Natural killer cell (primary cell): ENCODE measurements around the gene NXF1. TPM values are rescaled to one million over a fixed set of nuclear protein-coding genes. Genes with fewer than 3 reads are reported as not detected.

Experiments used
- ATAC-seq, 3 donors: fragments of 150-1000 bp in 2 of 3; fragments of 200-7000 bp in 1 of 3; cut with Tn5 transposase; 1 replicate in 1 of 3; 2 replicates in 2 of 3; pipeline ENCODE4 v1.10.0; 2021; ENCODE audit warnings: mild to moderate bottlenecking in 2 of 3, moderate library complexity in 2 of 3
- DNase-seq, 2 donors: peaks; one replicate each; pipeline versions ENCODE4 v3.0.0 to v3.0.0-alpha.2; 2013 to 2021; ENCODE audit warnings: mixed read lengths in 1 of 2
- H3K27ac ChIP-seq: one replicate; pipeline ENCODE4 v1.5.1; 2013; ENCODE audit warnings: mild to moderate bottlenecking, low read length
- H3K27me3 ChIP-seq: one replicate; pipeline ENCODE4 v1.6.1; 2013; ENCODE audit warnings: low read length; ENCODE audit not compliant: control insufficient read depth, insufficient read depth
- H3K36me3 ChIP-seq: one replicate; pipeline ENCODE4 v1.6.1; 2013; ENCODE audit warnings: low read length; ENCODE audit not compliant: control insufficient read depth, insufficient read depth
- H3K4me1 ChIP-seq: one replicate; pipeline ENCODE4 v1.6.1; 2013; ENCODE audit warnings: low read length; ENCODE audit not compliant: control insufficient read depth, insufficient read depth
- H3K4me3 ChIP-seq: one replicate; pipeline ENCODE4 v1.5.1; 2013; ENCODE audit warnings: low read length
- H3K9me3 ChIP-seq: one replicate; pipeline ENCODE4 v1.6.1; 2013; ENCODE audit warnings: low read length; ENCODE audit not compliant: control insufficient read depth, insufficient read depth
- H3K27ac Mint-ChIP-seq, 2 donors: one replicate each; pipeline ENCODE4 v1.8.0; 2022; ENCODE audit warnings: mild to moderate bottlenecking in 2 of 2, mixed read lengths in 2 of 2, moderate library complexity in 1 of 2
- H3K27me3 Mint-ChIP-seq, 2 donors: one replicate each; pipeline ENCODE4 v1.8.0; 2022; ENCODE audit warnings: low read depth in 2 of 2, mixed read lengths in 2 of 2
- H3K36me3 Mint-ChIP-seq: one replicate; pipeline ENCODE4 v1.8.0; 2022; ENCODE audit warnings: mixed read lengths
- H3K4me1 Mint-ChIP-seq, 2 donors: one replicate each; pipeline ENCODE4 v1.8.0; 2022; ENCODE audit warnings: mixed read lengths in 2 of 2
- H3K4me3 Mint-ChIP-seq: one replicate; pipeline ENCODE4 v1.8.0; 2022; ENCODE audit warnings: mild to moderate bottlenecking, moderate library complexity, mixed read lengths
- H3K9me3 Mint-ChIP-seq, 2 donors: one replicate each; pipeline ENCODE4 v1.8.0; 2022; ENCODE audit warnings: mixed read lengths in 2 of 2
- CTCF ChIP-seq: fragments of 200-600 bp; IDR thresholded peaks from one replicate; pipeline ENCODE4 v1.8.0; 2022; ENCODE audit warnings: antibody characterized with exemption
- WGBS: methylation state at CpG from one replicate; pipeline ENCODE4 v1.1.7; 2013; ENCODE audit warnings: missing lambda C conversion rate; ENCODE audit not compliant: insufficient coverage; 5-methylcytosine and 5-hydroxymethylcytosine counted together
- intact Hi-C: fragments of 100-400 bp; cut with micrococcal nuclease; formaldehyde crosslinking; loops from one replicate; pipeline ENCODE4 v1.14.2; 2022
- total RNA-seq, 4 donors: library from RNA; stranded (reverse); fragments of 120-200 nt in 1 of 4; gene quantifications; one replicate each; pipeline versions ENCODE4 v1.2.3 to v1.2.4, GENCODE V29; 2013 to 2022

Gene NXF1
- total RNA-seq, 3 donors from 2014 or later (not counting 1 experiment from before 2014, with no cell fraction given): 284 to 341 (median 319) TPM

- H3K4me3 ChIP-seq: no peak overlapping the region
- Mint-ChIP-seq H3K36me3 (no peaks in the 10 kb centered on the region), H3K27ac (peak overlapping the region in 1 of 2 donors; percentile 34), H3K9me3 (no peaks in the 10 kb centered on the region), H3K4me1 (peaks cover 8 to 14% of the 10 kb centered on the region in 2 donors), H3K4me3 (no peak overlapping the region), H3K27me3 (no peaks in the 10 kb centered on the region)
- H3K36me3 ChIP-seq: no peaks in the 10 kb centered on the region
- no peaks in the 10 kb centered on the region for H3K27me3 ChIP-seq
- no peak overlapping the region for H3K27ac ChIP-seq
- DNase-seq (no peak), ATAC-seq (no peak)
- H3K9me3 ChIP-seq: no peaks in the 10 kb centered on the region
- peaks cover 9% of the 10 kb centered on the region for H3K4me1 ChIP-seq
- TF ChIP-seq CTCF: no peak
- intact Hi-C loops: no loop called here
- WGBS: 96% methylated on average over 7 of the region's 7 CpGs
Observed at GRCh38 chr11:62782753-62783152, 22.5 kb downstream of the NXF1 start.

GRCh38 chr11:62778441-62778840 lies 26.8 kb downstream of the NXF1 start:
- peaks cover 7% of the 10 kb centered on the region for H3K36me3 ChIP-seq
- Mint-ChIP-seq H3K4me3 (no peak overlapping the region), H3K27me3 (no peaks in the 10 kb centered on the region), H3K4me1 (peaks cover 0 to 5% of the 10 kb centered on the region in 2 donors), H3K9me3 (no peaks in the 10 kb centered on the region), H3K36me3 (no peaks in the 10 kb centered on the region), H3K27ac (no peak overlapping the region)
- ATAC-seq: peak in 1 of 3 donors; percentile 14
- DNase-seq: no peak
- no peak overlapping the region for H3K4me3 ChIP-seq
- TF ChIP-seq CTCF: no peak
- 91% methylated on average over 3 of the region's 3 CpGs for WGBS
- H3K27me3 ChIP-seq: no peaks in the 10 kb centered on the region
- no peaks in the 10 kb centered on the region for H3K9me3 ChIP-seq
- H3K4me1 ChIP-seq: peaks cover 3% of the 10 kb centered on the region
- intact Hi-C loops: no loop called here
- H3K27ac ChIP-seq: no peak overlapping the region

- Histone ChIP-seq H3K9me3 (no peaks in the 10 kb centered on the region), H3K27ac (no peak overlapping the region), H3K36me3 (peaks cover 7% of the 10 kb centered on the region), H3K27me3 (no peaks in the 10 kb centered on the region), H3K4me1 (peaks cover 6% of the 10 kb centered on the region), H3K4me3 (no peak overlapping the region)
- 58% methylated on average over 2 of the region's 2 CpGs for whole genome bisulfite sequencing
- intact Hi-C loops: no loop called here
- H3K27ac Mint-ChIP-seq: peak overlapping the region; percentile 21 to 52
- no peak for DNase-seq
- no peaks in the 10 kb centered on the region for H3K36me3 Mint-ChIP-seq
- H3K4me3 Mint-ChIP-seq: no peak overlapping the region
- peak in 1 of 3 donors; percentile 50 for ATAC-seq
- no peaks in the 10 kb centered on the region for H3K9me3 Mint-ChIP-seq
- H3K27me3 Mint-ChIP-seq: no peaks in the 10 kb centered on the region
- H3K4me1 Mint-ChIP-seq: peaks cover 0 to 5% of the 10 kb centered on the region in 2 donors
- TF ChIP-seq CTCF: no peak
Observed at GRCh38 chr11:62777389-62777788, 27.9 kb downstream of the NXF1 start.

GRCh38 chr11:62775646-62776045 lies 29.6 kb downstream of the NXF1 start:
- H3K4me1 ChIP-seq: peaks cover 19% of the 10 kb centered on the region
- Mint-ChIP-seq H3K4me3 (no peak overlapping the region), H3K9me3 (no peaks in the 10 kb centered on the region), H3K4me1 (peaks cover 14 to 18% of the 10 kb centered on the region in 2 donors), H3K27me3 (no peaks in the 10 kb centered on the region), H3K36me3 (no peaks in the 10 kb centered on the region), H3K27ac (peak overlapping the region in 1 of 2 donors; percentile 40)
- DNase-seq: no peak
- no peaks in the 10 kb centered on the region for H3K9me3 ChIP-seq
- ATAC-seq: no peak
- no peak for TF ChIP-seq CTCF
- intact Hi-C loops: no loop called here
- H3K27me3 ChIP-seq: no peaks in the 10 kb centered on the region
- 99% methylated on average over 17 of the region's 17 CpGs for WGBS
- H3K27ac ChIP-seq: no peak overlapping the region
- no peak overlapping the region for H3K4me3 ChIP-seq
- H3K36me3 ChIP-seq: peaks cover 7% of the 10 kb centered on the region
